Measurements from ENCODE around the gene INPP4B.

INPP4B gene

DNA sequence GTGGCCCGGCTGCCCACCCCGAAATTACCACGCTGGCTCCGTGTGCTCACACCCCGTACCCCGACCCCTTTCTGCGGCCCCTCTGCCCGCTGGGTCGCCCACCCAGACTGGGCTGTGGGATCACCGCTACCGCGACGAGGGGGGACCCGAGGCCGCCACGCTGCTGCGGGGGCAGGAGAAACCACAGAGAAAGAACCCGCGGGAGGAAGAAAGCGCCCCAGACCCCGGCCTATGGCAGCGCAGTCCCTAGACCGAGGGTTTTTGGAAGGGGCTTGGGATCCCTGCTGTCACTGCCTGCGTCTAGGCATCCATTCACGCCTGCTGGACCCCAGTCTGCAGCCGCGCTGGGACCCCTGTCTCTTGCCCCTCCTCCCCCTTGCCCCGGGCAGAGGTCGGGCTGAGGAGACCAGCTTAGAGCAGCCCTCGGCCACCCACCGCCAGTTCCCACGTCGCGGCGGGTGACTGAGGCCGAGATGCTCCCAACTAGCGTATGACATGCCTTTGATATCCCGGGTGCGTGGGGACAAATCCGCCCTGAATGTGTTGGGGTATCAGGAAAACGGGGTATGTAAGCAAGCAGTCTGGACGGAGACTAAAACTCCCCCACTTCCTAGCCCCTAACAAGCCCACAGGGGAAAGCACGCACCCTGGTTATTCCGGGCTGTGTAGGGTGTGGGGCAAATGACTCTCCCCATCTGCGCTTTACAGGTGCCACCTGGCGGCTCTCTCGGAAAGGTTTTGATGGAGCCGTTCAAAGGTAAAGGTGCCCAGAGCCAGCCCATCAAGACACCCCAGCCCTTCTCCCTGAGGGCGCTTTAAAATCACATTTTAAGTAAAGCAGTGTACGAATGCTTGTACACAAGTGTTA is 862 bp upstream of the INPP4B start:
- H3K4me3 ChIP-seq (ENCODE audit: low read depth, low read length): no peak overlapping the region

GRCh38 chr4:142845293-142846107 is 601 bp downstream of the INPP4B start:
- TF ChIP-seq, protein P1, sequence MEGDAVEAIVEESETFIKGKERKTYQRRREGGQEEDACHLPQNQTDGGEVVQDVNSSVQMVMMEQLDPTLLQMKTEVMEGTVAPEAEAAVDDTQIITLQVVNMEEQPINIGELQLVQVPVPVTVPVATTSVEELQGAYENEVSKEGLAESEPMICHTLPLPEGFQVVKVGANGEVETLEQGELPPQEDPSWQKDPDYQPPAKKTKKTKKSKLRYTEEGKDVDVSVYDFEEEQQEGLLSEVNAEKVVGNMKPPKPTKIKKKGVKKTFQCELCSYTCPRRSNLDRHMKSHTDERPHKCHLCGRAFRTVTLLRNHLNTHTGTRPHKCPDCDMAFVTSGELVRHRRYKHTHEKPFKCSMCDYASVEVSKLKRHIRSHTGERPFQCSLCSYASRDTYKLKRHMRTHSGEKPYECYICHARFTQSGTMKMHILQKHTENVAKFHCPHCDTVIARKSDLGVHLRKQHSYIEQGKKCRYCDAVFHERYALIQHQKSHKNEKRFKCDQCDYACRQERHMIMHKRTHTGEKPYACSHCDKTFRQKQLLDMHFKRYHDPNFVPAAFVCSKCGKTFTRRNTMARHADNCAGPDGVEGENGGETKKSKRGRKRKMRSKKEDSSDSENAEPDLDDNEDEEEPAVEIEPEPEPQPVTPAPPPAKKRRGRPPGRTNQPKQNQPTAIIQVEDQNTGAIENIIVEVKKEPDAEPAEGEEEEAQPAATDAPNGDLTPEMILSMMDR (IDR thresholded peaks at IDR 0.05; ENCODE audit: borderline replicate concordance, insufficient read depth, low read depth, low read length): no peak
- H3K4me3 ChIP-seq (ENCODE audit: low read depth, low read length): no peak overlapping the region

More for the DNA sequence above, 862 bp upstream of the INPP4B start:
- TF ChIP-seq, protein P1 (IDR thresholded peaks at IDR 0.05; ENCODE audit: borderline replicate concordance, insufficient read depth, low read depth, low read length): peak; percentile 34; the same call in 1 of the 2 replicates

DNA sequence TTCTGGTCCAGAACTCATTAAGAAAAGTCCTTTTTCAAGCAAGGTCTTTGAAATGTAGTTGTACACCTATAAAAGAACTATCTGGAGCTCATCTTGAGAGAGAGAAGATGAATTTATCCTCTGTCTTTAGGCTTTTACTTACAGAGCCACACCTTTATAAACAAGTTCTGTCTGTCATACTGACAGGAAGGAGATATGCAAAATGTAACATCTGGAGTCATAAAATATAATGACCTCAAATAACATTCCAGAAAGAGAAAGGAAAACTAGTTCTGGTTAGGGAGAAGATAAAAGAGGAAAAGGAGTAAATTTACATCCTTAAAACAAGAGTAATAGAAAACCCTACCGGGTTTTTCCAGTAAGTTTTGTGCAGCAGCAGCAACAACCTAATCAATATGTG is 1.3 kb downstream of the INPP4B start:
- TF ChIP-seq, protein P1 (IDR thresholded peaks at IDR 0.05; ENCODE audit: borderline replicate concordance, insufficient read depth, low read depth, low read length): no peak
- no peak overlapping the region for H3K4me3 ChIP-seq (ENCODE audit: low read depth, low read length)

- H3K4me3 ChIP-seq (ENCODE audit: low read depth, low read length): no peak overlapping the region
- TF ChIP-seq, protein P1 (IDR thresholded peaks at IDR 0.05; ENCODE audit: borderline replicate concordance, insufficient read depth, low read depth, low read length): peak; percentile 32; the same call in 1 of the 2 replicates
These were observed 5.5 kb downstream of the INPP4B start for GRCh38 chr4:142840516-142841123.

GRCh38 chr4:142838778-142839177 is 7.3 kb downstream of the INPP4B start:
- TF ChIP-seq, protein P1 (IDR thresholded peaks at IDR 0.05; ENCODE audit: borderline replicate concordance, insufficient read depth, low read depth, low read length): no peak
- H3K4me3 ChIP-seq (ENCODE audit: low read depth, low read length): no peak overlapping the region

DNA sequence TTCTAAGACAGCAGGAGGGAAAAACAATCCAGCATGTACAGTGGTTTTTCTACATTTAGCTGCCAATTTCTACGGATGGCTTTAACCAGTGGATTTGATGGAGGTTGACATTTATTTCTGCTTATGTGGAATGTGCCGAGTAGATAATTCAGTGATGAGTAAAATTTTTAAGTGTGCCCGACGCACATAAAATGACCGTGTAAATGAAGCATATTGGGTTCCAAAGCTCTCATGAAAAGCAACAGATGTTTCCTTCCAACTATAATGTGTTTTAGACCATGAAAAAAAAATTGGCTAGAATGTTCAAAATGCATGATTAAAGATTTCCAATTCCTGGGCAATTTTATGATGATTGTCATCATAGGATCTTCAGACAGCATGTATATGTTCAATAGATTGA is 14.1 kb downstream of the INPP4B start:
- H3K4me3 ChIP-seq (ENCODE audit: low read depth, low read length): no peak overlapping the region
- TF ChIP-seq, protein P1 (IDR thresholded peaks at IDR 0.05; ENCODE audit: borderline replicate concordance, insufficient read depth, low read depth, low read length): no peak

All from GM12875 (cell line).